Measurements from ENCODE around the gene BEGAIN. TPM values are rescaled to one million over a fixed set of nuclear protein-coding genes. Genes with fewer than 3 reads are reported as not detected.

The BEGAIN gene
- total RNA-seq, 2 donors from 2014 or later = 0.91 to 1.3 TPM

DNA sequence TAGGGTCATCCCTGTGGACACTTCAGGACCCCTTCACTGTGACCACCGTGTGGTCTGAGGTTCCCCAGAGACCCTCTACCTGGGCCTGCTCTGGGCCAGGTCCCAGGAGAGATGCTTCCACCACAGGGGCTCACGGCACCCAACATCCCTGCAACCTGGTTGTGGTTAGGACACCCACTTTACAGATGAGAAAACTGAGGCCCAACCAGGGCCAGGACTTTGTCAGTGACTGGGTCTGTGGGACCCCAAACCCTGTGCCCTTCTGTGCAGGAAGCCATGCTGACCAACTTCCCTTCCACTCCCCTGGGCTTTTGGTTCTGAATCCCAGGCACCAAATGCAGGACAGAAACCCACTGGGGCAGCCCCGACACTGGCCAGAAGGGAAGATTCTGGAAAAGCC, 21.6 kb downstream of the BEGAIN start:
- Mint-ChIP-seq H3K27ac (no peak overlapping the region), H3K4me3 (no peak overlapping the region), H3K27me3 (ENCODE audit: insufficient read depth) (peaks cover 64% of the 10 kb centered on the region), H3K36me3 (ENCODE audit: low read depth) (no peaks in the 10 kb centered on the region), H3K4me1 (peaks cover 4% of the 10 kb centered on the region), H3K9me3 (no peaks in the 10 kb centered on the region)
- H3K4me3 ChIP-seq (ENCODE audit: low read length) = no peak overlapping the region
- H3K9ac ChIP-seq (ENCODE audit: extremely low read depth, low read length, poor library complexity, severe bottlenecking) = no peak overlapping the region
- no peaks in the 10 kb centered on the region for H3K9me3 ChIP-seq (ENCODE audit: control insufficient read depth, low read length)
- no peaks in the 10 kb centered on the region for H3K4me1 ChIP-seq (ENCODE audit: control insufficient read depth, insufficient read depth, low read length)
- TF ChIP-seq, protein P1, sequence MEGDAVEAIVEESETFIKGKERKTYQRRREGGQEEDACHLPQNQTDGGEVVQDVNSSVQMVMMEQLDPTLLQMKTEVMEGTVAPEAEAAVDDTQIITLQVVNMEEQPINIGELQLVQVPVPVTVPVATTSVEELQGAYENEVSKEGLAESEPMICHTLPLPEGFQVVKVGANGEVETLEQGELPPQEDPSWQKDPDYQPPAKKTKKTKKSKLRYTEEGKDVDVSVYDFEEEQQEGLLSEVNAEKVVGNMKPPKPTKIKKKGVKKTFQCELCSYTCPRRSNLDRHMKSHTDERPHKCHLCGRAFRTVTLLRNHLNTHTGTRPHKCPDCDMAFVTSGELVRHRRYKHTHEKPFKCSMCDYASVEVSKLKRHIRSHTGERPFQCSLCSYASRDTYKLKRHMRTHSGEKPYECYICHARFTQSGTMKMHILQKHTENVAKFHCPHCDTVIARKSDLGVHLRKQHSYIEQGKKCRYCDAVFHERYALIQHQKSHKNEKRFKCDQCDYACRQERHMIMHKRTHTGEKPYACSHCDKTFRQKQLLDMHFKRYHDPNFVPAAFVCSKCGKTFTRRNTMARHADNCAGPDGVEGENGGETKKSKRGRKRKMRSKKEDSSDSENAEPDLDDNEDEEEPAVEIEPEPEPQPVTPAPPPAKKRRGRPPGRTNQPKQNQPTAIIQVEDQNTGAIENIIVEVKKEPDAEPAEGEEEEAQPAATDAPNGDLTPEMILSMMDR (conservative IDR thresholded peaks at IDR 0.05) = no peak
- WGBS, 2 experiments (ENCODE audit: insufficient coverage in 1 of 2, insufficient read length in 1 of 2) = 87 to 100% methylated on average over 1 to 3 of the region's 3 CpGs
- H3K36me3 ChIP-seq (ENCODE audit: control insufficient read depth, insufficient read depth, low read length) = no peaks in the 10 kb centered on the region
- no peak overlapping the region for H3K27ac ChIP-seq (ENCODE audit: low read depth, low read length)
- H3K27me3 ChIP-seq (ENCODE audit: control insufficient read depth, insufficient read depth, low read length, poor library complexity, severe bottlenecking) = peaks cover 81% of the 10 kb centered on the region
- no peak for DNase-seq

DNA sequence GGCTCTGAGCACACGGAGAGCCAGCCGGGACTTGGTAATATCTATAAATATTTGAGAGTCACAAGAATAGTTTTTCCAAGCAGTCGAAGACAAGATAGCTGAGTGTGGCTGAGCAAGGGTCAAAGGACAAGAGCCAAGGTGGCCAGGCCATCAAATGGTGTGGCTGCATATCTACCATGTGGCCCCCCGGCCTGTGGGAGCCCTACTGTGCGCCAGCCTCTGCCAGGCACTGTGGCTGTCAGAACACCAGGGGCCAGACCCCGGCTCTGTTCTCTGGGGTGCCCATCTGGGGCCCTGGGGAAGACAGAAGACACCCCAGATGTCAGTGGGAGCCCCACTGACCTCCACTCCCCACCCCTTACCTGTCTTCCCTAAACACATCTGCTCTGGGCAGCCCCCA, 22.7 kb downstream of the BEGAIN start:
- Mint-ChIP-seq H3K27ac (no peak overlapping the region), H3K4me1 (peaks cover 4% of the 10 kb centered on the region), H3K9me3 (no peaks in the 10 kb centered on the region), H3K4me3 (no peak overlapping the region), H3K36me3 (ENCODE audit: low read depth) (no peaks in the 10 kb centered on the region), H3K27me3 (ENCODE audit: insufficient read depth) (peaks cover 53% of the 10 kb centered on the region)
- TF ChIP-seq, protein P1 (conservative IDR thresholded peaks at IDR 0.05) = no peak
- H3K36me3 ChIP-seq (ENCODE audit: control insufficient read depth, insufficient read depth, low read length) = no peaks in the 10 kb centered on the region
- H3K4me1 ChIP-seq (ENCODE audit: control insufficient read depth, insufficient read depth, low read length) = no peaks in the 10 kb centered on the region
- DNase-seq = no peak
- H3K27me3 ChIP-seq (ENCODE audit: control insufficient read depth, insufficient read depth, low read length, poor library complexity, severe bottlenecking) = peaks cover 70% of the 10 kb centered on the region
- H3K27ac ChIP-seq (ENCODE audit: low read depth, low read length) = no peak overlapping the region
- H3K9me3 ChIP-seq (ENCODE audit: control insufficient read depth, low read length) = no peaks in the 10 kb centered on the region
- 68 to 81% methylated on average over 4 to 6 of the region's 6 CpGs for WGBS, 2 experiments (ENCODE audit: insufficient coverage in 1 of 2, insufficient read length in 1 of 2)
- no peak overlapping the region for H3K4me3 ChIP-seq (ENCODE audit: low read length)
- no peak overlapping the region for H3K9ac ChIP-seq (ENCODE audit: extremely low read depth, low read length, poor library complexity, severe bottlenecking)

DNA sequence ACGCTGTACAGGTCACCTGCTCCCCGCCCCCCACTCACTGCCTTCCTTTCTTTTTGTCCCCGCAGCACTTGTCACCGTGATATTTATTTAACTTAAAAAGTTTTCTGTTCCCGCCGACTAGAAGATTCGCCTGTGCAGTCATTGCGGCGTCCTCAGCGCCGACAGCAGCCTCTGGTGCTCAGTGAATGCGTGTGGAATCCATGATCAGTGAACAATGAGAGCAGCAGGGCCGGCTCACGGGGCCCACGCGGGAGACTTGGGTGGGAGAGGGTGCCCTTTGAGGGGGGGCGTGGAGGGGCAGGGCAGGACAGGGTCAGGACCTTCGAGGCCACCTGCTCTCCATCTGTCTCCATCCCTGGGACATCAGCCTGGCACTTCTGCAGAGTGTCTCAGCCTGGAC, 24.5 kb downstream of the BEGAIN start:
- H3K9ac ChIP-seq (ENCODE audit: extremely low read depth, low read length, poor library complexity, severe bottlenecking) = no peak overlapping the region
- H3K36me3 ChIP-seq (ENCODE audit: control insufficient read depth, insufficient read depth, low read length) = no peaks in the 10 kb centered on the region
- 88 to 92% methylated on average over 13 to 18 of the region's 18 CpGs for WGBS, 2 experiments (ENCODE audit: insufficient coverage in 1 of 2, insufficient read length in 1 of 2)
- H3K27ac ChIP-seq (ENCODE audit: low read depth, low read length) = no peak overlapping the region
- DNase-seq = no peak
- no peaks in the 10 kb centered on the region for H3K4me1 ChIP-seq (ENCODE audit: control insufficient read depth, insufficient read depth, low read length)
- no peaks in the 10 kb centered on the region for H3K9me3 Mint-ChIP-seq
- peaks cover 52% of the 10 kb centered on the region for H3K27me3 ChIP-seq (ENCODE audit: control insufficient read depth, insufficient read depth, low read length, poor library complexity, severe bottlenecking)
- no peak overlapping the region for H3K4me3 Mint-ChIP-seq
- TF ChIP-seq, protein P1 (conservative IDR thresholded peaks at IDR 0.05) = no peak
- H3K9me3 ChIP-seq (ENCODE audit: control insufficient read depth, low read length) = no peaks in the 10 kb centered on the region
- H3K36me3 Mint-ChIP-seq (ENCODE audit: low read depth) = no peaks in the 10 kb centered on the region
- no peak overlapping the region for H3K27ac Mint-ChIP-seq
- no peak overlapping the region for H3K4me3 ChIP-seq (ENCODE audit: low read length)
- no peaks in the 10 kb centered on the region for H3K4me1 Mint-ChIP-seq
- H3K27me3 Mint-ChIP-seq (ENCODE audit: insufficient read depth) = peaks cover 50% of the 10 kb centered on the region
